Inflammatory macrophage (primary cell): ENCODE data around the gene PSEN2.

Experiments
- DNase-seq, 2 donors: peaks; one replicate each; pipeline ENCODE4 v3.0.0-alpha.2; 2020 to 2022

The PSEN2 gene

DNA sequence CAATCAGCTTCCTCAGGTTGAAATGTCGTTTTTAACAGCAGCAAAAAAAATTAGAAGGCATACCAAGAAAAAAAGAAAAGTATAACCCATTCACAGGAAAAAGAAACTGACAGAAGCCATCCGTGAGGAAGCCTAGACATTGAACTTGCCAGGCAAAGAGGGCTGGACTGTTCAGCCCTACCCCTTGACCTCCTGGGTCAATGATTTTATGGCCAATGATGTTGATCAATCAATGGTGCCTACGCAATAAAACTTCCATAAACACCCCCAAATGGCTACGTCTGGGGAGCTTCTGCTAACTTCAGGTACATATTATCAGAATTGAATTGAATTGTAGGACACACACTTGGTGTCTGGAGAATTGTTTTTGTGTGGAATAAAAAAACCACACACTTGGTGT lies 4.8 kb upstream of the PSEN2 start:
- DNase-seq = no peak

DNA sequence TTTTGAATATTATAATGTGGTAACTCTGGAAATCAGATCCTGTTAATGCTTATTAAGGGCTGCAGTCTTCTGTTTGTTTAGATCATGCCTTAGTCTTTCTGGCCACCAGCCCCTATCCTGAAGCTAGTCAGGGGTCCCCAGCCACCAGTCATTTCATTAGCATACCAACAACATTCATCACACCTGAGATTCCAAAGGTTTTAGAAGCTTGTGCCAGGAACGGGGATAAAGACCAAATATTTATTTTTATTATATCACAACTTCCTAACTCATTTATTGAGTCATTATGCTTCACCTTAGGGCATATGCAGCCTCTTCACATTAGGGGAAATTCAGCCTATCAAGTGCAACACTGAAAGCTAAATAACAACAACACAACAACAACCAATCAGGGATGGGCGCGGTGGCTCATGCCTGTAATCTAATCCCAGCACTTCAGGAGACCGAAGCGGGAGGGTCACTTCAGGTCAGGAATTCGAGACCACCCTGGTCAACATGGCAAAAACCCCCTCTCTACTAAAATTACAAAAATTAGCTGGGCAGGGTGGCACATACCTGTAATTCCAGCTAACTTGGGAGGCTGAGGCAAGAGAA lies 2.9 kb upstream of the PSEN2 start:
- no peak for DNase-seq

DNA sequence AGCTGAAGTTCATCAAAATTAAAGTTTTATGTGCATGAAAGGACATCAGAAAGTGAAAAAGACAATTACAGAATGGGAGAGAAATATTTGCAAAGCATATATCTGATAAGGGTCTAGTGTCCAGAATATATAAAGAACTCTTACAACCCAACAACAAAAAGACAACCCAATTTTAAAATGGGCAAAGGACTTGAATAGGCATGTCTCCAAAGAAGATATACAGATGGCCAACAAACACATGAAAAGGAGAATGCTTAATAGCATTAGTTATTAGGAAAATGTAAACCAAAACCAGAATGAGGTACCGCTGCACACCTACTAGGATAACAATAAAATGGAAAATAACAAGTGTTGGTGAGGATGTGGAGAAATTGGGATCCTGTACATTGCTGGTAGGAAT lies 1.7 kb upstream of the PSEN2 start:
- no peak for DNase-seq

DNA sequence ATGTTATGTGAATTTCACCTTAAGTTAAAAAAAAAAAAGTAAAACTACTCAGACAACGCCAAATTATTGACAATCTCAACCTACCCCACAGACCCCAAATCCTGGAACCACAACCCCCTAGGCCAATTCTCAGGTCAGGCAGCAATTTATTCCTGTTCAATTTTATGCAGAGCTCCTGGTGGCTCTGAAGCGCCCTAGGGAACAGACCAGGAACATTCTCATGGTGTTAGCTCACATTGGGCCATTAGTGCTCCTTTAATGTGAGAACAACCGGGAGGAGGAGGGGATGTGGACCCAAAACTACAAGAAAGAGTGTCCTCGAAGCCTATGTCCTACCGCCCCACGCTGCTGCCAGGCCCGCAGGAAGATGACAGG lies 403 bp upstream of the PSEN2 start:
- DNase-seq = no peak

DNA sequence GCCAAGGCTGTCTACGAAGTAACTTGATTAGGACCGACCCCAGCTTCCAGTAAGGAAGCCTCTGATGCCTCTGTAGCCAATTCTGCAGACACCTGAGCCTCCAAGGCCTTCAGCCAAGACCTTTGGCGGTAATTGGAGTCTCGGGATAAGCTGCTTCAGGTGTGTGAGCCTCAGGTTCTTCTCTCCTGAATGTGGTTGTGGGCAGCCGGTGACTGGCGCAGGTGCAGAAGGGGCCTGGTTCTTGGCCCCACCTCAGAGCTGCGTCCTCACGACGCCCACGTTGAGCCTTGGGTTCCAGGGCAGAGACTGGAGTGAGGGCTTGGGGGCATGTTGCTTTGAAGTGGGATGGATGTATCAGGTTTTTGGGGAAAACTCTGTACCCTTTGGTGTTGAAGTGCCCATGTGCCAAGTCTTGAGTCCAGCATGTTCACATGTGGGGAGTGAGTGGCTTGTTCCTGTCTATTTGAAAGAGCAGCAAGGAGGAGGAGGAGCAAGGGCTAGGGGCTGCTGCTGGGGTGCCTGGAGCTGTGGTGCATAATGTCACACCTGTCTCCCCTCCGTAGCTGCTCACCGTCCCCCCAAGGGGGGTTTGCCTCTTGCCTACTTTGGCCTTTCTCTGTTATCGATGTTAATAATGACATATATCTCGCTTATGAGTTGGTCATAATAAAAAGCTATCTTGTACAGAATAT lies 1.4 kb downstream of the PSEN2 start:
- DNase-seq = no peak

DNA sequence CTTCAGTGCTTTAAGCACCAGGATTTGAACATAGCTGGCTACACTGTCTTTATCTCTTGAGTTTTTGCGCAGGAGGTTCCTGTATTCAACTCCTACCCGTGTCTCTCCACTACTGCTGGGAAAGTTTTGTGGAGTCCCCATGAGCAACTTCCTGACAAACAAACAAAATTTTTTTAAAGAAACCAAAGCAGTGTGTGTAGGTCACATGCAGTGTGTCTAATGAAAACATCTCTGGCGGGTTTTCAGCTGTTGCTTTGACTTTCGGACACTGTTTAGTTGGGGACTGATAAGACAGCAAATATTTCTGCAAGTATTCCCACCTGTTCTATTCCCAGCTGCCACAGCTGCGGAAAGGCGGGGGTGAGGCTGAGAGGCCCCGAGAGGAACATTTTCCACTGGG lies 2.0 kb downstream of the PSEN2 start:
- DNase-seq = peak; percentile 37 to 63

DNA sequence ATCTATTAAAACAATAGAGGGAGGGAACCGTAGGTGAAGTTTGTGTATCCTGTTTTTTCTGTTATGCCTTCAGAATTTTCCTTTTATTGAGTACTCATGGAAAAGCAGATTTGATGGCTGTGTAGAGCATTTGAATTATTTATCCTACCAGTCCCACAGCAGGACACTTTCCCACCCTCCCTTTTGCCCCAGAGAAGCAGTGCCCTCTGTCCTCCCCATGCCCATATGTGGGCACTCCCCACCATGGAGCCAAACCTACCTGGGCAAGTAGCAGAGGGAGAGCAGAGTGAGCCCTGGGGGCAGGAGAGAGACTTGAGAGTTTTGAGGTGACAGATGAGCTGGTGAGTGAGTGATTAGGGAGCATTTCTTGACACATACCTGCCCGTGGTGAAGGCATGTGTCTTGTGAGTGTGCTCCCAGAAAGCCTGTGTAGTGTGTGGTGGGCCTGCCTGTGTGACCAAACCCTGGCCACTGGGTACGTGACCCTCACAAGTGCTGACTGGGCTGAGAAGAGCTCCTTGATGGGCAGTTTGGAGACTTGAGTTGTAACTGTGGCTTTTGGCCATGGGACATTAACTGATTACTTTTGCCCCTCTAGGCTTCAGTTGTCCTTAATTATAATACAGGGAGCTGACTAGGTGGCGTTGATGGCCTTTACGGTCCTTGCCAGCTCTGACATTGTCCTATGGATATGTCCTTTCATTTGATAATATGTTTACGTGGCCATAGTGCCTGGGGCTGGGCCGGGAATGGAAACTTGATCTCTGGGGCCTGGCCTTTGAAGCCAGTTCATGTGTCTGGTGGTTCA lies 3.6 kb downstream of the PSEN2 start:
- DNase-seq = no peak

DNA sequence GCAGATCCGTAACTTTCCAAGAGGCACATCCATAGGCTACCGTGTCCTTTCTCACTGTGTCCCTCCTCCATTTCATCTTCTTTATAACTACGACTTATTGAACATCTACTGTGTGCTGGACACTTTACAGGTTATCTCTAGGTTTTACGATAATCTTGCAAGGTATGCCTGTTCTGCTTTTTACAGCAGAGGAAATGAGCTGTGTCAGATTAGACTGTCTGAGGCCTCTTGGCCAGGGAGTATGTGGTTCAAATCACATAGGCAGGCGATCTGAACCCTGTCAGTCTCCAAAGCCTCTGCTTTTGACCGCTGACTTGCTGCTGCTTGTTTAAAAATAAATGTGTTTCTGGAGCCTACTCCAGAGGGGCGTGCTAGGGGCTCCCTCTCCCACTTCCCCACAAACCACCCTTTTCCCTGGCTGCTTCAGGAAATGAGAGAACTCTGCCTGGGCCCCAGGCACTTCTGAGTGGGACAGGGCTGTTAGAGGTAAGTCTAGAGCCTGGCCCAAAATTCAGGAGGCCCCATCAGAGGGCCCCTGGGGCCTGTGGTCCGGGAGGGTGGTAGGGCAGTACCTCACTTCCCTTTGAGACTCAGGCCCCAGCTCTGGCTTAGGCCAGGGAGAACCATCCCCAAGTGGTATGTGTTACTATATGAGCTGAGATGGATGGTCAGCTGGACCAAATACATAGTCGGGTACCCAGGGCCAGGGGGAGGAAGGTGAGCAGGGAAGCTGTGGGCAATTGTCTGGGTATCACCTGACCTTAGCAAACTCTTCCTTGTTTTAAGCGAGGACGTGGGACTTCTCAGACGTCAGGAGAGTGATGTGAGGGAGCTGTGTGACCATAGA lies 4.4 kb downstream of the PSEN2 start:
- no peak for DNase-seq

DNA sequence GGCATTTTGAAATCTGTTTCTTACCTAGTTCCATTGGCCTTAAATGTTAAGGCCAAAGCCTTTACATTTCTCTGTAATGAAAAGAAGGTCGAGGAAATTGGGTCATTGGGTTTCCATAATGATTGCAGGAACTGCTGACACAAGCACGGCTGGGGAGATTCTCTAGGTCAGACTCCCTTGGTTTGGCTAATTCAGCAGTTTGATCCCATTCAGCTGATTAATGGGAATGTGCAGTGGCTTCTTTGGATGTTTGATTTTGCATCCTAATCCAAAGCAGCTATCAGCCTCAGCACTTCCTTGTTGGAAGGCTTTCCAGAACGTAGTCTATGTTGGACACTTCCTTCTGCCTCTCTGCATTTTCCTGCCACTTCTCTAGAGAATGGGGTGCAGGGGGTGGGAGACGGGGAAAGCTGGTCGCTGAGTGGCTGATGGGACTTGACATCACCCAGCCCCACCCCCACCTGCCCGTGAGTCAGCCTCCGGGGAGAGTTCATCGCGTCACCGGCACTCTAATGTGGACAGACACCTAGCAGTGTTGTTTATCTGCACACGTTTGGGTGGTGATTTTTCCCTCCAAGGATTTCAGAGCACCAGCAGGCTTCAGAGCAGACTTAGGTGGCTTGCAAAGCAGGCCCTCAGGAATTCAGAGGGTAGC lies 5.4 kb downstream of the PSEN2 start:
- DNase-seq = no peak

DNA sequence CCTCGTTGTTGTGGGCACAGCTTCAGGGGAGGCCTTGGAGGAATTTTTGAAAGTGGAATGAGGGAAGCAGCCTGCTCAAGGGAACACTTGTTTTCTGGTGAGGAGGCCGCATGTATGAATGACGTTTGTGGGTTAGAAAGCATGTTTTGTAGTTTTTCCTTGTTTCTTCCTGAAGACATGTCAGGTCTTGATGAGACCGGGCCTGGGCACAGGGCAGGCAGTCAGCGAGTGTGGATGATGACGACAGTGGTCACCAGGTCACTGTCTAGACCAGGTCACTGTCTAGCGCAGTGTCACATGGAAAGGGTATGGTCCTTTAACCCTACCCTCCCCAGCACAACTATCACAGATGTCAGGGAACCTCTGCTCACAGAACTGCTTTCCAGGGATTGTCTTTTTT lies 7.3 kb downstream of the PSEN2 start:
- DNase-seq = no peak

DNA sequence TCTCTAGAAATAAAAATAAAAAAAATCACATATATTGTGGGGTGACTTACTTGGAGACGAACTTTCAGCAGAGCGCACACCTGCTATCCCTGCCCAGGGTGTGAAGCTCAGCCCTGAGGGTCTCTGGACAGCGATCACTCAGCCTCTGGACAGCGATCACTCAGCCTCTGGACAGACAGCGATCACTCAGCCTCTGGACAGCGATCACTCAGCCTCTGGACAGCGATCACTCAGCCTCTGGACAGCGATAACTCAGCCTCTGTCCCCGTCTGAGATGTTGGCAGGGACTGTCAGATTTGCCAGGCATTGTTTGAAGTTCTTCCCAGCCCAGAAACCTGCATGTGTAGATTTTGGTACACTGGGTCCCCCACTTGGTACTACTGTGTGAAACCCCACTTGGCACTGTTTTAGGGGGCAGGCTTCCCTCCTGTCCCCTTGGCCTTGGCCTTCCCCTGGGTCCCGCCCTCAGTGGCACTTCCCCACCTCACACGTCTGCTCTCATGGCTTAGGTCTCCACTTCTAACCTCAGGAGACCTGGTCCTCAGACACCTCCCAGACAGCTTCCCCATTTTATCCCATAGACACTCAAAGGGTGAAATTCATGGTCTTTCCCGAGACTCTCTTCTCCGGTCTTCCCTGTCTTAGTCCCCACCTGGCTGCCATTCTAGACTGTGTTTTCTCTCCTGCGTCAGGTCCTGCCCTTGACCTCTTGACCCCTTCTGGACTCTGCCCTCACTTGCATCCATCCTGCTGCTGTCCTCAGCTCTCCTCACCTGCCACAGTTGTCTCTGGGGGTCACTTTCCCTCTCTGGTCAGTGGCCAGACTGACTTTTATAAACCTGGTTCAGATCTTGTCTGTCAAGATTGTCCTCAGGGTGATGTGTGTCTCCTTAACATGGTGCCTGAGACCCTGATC lies 10.2 kb downstream of the PSEN2 start:
- DNase-seq = no peak

DNA sequence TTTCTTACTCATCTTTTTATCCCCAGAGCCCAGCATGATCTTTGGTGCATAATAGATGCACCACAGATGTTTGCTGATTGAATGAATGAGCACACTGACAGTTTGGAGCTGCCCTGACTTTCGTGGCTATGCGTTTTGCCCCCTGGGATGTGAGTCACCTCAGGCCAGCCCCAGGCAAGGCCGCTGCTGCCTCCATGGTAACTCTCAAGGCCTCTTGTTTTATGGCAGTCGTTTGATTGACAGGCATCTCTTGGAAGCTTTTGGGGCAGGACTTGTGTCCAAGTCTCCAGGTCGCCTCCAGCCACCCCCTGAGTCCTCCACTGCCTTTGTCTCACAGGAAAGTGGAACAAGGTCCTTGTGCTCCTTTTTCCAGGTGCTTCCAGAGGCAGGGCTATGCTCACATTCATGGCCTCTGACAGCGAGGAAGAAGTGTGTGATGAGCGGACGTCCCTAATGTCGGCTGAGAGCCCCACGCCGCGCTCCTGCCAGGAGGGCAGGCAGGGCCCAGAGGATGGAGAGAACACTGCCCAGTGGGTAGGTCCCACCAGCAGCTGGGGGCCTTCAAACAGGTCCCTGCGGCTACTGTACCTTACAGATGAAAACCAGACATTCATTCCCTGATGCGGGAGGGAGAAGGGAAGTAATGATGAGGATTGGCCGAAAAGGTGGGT lies 11.2 kb downstream of the PSEN2 start:
- no peak for DNase-seq

DNA sequence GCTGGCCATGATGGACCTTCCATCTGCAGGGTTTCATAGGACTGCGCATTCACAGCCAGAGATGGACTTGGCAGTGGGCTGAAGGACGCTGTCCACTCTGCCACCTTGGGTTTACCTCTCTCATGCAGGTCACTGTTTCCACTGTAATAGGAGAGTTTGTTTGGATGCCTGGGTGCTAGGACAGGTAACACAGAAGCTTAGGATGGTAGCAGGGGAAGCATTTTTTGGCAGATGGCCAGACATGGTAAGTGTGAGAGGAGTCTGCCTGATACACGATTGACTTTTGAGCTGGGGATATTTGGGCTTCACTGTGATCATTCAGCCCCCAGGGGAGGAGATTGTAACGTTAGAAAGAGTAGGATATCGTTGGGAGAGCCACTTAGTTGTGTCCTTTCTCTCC lies 11.8 kb downstream of the PSEN2 start:
- no peak for DNase-seq

DNA sequence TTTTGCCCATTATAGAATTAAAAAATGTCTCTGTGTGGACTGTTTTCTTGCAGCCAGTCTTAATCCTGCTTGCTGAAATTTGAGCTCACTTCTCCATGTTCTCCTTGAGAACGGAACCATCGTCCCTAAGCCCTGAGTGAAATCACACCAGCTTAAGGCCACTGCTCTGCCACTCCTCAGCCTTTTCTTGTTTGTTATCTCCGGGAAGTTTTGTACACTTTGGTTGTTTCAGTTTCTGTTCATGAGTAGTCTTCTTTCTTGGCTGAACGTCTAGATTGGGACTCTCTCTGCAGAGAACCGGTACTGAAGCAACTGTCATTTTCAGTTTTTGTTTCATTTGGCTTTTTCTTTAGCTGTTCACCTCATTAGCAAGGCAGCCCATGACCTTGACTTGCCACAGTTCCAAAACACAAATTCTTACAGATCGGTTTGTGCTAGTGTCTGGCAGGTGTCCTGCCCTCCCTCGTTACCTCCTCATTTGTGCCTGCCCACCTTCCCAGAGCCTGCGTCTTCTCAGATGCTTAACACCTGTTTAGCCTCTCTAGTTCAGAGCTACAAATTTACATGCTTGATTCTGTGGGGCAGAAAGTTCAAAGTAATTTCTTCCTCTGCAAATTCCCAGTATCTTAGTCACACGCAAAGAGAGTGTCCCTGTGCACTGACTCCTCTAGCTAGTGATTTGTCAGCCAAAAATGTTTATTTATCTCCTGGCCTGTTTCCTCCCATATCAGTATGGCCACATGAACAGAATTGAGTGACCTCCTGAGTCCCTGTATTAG lies 12.4 kb downstream of the PSEN2 start:
- DNase-seq = no peak

DNA sequence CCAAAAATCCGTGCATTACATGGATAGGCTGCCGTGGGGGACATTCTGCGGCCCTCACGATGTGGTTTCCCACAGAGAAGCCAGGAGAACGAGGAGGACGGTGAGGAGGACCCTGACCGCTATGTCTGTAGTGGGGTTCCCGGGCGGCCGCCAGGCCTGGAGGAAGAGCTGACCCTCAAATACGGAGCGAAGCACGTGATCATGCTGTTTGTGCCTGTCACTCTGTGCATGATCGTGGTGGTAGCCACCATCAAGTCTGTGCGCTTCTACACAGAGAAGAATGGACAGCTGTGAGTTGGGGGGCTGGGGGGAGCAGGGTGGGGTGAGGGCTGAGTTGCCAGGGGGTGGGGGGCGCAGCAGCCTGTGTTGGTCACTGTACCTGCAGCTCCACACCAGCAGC lies 13.2 kb downstream of the PSEN2 start:
- no peak for DNase-seq

DNA sequence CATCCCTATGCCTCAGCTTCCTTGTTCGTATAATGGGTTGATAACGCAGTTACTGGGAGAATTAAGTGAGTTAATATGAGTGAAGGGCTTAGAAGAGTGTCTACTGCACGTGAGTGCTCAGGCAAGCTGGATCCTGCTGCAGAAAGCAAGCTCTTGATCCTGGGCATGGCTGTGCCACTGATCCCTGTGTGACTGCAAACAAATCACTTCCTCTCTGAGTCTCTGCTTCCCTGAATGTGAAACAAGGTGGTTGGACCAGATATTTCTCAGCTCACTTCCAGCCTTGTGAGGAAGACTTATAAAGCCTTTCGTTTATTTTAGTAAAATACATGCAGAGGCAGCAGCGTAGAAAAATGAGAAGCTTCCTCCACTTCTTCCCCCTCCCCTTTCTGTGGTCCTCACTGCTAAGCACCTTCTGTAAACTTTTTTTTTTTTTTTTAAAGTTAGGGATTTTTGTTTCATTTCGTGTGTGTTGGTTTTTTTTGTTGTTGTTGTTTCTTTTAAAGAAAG lies 13.8 kb downstream of the PSEN2 start:
- DNase-seq = peak; percentile 10 to 38

DNA sequence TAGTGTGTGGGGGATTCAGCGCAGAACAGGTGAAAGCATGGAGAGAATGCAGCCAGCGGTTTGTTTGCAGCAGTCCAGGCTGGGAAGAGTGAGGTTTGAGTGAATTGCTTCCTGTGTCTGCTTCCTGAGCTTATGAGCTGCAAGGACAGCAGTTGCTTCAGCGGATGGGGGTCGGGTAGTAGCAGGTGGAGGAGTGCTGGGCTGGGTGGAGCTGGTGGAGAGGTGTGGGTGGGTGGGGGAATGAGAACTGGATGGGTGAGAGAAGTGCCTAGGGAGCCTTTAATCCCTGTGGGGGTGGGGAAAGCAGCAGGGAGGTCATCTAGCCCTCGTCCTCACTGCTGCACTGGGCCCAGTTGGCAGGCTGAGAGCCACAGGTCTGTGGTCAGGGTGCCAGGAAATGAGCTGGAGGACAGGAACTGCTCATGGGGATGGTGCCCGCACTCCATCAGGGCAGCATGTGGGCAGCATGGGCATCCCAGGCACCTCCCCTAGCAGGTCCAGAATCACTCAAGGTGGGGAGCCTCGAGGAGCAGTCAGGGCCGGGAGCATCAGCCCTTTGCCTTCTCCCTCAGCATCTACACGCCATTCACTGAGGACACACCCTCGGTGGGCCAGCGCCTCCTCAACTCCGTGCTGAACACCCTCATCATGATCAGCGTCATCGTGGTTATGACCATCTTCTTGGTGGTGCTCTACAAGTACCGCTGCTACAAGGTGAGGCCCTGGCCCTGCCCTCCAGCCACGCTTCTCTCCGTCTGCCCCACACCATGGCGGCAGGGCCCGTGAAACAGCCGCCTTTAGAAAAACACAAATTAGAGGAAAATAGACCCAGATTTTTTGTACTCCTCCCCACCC lies 14.8 kb downstream of the PSEN2 start:
- no peak for DNase-seq

DNA sequence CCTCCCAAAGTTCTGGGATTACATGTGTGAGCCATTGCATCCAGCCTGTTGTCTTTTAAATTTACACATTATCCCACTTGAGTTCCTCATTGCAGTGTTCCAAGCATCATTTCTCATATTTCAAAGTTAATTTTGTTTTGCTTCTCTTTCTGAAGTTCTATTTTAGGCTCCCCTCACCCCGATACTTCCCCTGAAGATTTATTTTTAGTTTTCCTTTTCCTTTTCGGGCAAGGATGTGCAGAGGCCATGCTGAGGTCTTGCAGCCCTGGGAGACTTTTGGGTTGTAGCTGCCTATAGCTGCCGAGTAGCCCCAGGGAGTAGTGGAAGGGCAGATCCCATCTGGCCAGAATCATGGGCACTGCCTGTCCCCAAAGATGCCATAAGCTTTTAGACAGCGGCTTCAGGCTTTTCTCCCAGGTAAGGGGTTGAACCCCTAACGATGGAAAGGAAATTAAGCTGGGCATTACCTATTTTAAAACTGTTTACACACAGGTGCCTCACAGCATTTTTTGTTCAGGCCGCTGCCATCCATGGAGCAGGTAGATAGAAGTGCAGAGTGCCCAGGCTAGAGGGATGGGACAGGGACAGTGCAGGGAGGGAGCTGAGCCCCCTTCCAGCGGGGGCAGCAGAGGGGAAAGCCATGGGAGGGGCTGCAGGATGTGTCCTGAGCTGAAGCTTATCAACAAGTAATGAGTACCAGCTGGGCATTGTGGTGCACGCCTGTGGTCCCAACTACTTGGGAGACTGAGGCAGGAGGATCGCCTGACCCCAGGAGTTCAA lies 15.9 kb downstream of the PSEN2 start:
- peak; percentile 39 to 50 for DNase-seq
